NCI-H748 (cell line): ENCODE measurements around the gene RTBDN.

ENCODE experiments used
- DNase-seq: peaks from one replicate; lab custom pipeline; 2025; ENCODE audit not compliant: unreplicated experiment; lab: John Stamatoyannopoulos, UW

The RTBDN gene

GRCh38 chr19:12834566-12834943 is at the start of gene RTBDN:
Gene RTBDN (minus strand): TSS chr19:12834579. CDS start chr19:12829979, 4,600 bp downstream.
- DNase-seq, result peak; percentile 51

GRCh38 chr19:12882589-12882988 is 48.2 kb upstream of the RTBDN start:
- no peak for DNase-seq

DNA sequence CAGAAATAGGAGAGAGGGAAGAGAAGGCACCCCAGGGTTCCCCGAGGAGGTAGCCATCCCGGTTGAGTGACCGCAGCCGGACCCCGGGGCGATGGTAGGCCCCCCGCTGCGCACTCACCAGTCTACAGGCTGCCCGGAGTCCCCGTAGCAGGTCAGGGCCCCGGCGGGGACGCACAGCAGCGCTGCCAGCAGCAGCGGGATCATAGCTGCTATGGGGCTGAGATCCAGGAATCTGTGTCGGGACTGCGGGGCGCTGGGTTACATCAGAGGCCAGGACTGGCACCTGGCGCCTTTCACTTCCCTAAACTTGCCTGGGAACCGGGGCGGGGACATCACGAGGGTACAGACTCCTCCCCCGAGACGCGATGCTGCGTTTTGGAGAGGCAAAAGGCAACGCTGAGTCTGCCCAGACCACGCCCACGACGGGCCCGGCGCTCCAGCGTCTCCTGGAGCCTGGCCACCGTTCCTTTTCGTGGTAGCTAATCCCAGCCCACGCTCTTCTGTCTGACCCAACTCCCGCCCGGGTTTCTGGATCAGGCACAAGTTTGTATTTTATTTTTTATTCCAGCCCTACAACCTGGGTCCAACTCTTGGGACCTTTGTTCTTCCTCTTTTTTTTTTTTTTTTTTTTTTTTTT is 46.9 kb upstream of the RTBDN start, which contains the start of gene DNASE2:
Gene DNASE2, minus strand, starts transcription at position 278 of the 637 bp plus-strand sequence. Its CDS starts 74 bp downstream, at position 204.
- peak; percentile 93 for DNase-seq

GRCh38 chr19:12880551-12881171 is 46.3 kb upstream of the RTBDN start:
- peak; percentile 56 for DNase-seq

DNA sequence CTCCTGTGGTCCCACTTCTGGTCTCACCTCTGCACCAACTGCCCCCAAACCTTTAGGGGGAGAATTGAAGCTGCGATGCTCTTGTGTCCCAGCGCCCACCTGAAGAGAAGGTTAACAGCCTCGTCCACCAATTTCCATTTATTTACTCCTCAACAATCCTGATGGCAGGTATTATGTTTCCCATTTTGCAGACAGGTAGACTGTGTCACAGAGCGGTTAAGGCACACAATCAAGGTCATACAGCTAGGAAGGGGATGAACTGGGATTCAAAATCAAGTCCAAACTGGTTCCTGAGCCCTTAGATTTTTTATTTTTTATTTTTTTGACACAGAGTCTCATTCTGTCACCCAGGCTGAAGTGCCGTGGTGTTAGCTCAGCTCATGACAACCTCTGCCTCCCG is 40.7 kb upstream of the RTBDN start:
- DNase-seq, result no peak

- DNase-seq, result no peak
These were observed 39.7 kb upstream of the RTBDN start for GRCh38 chr19:12873891-12874745.

GRCh38 chr19:12872941-12873890 is 38.8 kb upstream of the RTBDN start:
- DNase-seq, result peak; percentile 23

DNA sequence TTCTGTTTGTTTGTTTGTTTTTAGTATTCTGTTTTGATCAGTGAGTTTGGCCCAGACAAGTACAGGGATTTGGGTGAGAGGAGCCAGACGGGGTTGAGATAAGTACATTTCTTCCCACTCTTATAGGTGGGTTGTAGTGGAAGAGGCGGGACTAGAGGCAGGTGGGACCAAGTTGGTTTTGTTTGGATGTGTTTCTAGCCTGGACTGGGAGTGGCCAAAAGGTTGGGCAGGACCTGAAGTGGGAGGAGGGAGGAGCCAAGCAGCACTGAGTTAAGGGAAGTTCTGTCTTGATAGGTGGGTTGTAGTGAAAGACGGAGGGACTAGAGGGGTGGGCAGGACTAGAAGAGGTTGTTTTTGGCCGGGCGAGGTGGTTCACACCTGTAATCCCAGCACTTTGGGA is 37.9 kb upstream of the RTBDN start:
- DNase-seq, result no peak

GRCh38 chr19:12871681-12872080 is 37.3 kb upstream of the RTBDN start:
- no peak for DNase-seq

DNA sequence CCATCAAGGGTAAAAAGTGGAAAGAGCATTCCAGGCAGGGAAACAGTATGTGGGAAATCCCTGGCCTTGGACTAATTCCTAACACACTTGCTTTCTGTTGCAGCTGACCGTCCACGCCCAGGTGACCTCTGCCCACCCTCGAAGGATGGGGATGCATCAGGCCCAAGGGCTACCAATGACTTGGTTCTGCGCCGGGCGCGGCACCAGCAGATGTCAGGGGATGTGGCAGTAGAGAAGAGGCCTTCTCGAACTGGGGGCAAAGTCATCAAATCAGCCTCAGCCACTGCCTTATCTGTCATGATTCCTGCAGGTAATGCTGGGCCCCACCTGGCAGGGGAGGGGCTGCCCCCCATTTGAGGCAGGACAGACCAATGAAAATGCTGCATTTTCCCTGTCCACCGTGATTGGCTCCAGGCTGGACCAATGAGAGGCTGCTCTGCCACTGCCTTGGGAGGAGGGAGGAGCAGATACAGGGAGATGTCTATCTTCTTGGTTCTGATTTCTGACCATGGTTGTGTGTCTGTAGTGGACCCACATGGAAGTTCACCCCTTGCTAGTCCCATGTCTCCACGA is 34.2 kb upstream of the RTBDN start:
- no peak for DNase-seq

DNA sequence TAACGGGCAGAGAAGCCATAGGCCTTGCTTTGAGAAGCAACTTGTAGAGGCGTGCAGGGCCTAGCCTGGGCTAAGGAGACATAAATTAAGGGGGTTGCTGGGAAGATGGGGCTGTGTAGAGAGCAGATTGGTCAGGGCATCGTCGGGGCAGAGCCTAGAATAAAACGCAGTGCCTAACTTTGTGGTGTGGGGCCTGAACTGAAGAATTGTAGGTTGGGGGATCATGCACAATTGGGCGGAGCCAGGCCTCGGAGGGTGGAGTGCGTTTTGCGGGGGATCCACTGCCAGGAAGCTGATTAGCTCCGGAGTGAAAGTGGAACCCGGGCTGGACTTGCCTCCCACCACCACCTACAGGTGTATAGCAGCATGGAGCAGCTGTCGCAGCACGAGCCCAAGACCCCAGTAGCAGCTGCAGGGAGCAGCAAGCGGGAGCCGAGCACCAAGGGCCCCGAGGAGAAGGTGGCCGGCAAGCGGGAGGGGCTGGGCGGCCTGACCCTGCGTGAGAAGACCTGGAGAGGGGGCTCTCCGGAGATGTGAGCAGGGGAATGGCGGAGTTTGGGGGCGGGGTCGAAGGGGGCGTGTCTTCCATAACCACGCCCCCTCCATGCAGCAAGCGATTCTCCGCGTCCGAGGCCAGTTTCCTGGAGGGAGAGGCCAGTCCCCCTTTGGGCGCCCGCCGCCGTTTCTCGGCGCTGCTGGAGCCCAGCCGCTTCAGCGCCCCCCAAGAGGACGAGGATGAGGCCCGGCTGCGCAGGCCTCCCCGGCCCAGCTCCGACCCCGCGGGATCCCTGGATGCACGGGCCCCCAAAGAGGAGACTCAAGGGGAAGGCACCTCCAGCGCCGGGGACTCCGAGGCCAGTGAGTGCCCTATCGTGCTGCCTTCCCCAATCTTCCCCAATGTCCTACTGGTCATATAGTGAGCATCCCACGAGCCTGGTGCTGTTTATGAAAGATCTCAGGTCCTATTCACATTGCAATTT is 33.0 kb upstream of the RTBDN start:
- DNase-seq, result no peak

- no peak for DNase-seq
These were observed 32.2 kb upstream of the RTBDN start for GRCh38 chr19:12866416-12867119.

DNA sequence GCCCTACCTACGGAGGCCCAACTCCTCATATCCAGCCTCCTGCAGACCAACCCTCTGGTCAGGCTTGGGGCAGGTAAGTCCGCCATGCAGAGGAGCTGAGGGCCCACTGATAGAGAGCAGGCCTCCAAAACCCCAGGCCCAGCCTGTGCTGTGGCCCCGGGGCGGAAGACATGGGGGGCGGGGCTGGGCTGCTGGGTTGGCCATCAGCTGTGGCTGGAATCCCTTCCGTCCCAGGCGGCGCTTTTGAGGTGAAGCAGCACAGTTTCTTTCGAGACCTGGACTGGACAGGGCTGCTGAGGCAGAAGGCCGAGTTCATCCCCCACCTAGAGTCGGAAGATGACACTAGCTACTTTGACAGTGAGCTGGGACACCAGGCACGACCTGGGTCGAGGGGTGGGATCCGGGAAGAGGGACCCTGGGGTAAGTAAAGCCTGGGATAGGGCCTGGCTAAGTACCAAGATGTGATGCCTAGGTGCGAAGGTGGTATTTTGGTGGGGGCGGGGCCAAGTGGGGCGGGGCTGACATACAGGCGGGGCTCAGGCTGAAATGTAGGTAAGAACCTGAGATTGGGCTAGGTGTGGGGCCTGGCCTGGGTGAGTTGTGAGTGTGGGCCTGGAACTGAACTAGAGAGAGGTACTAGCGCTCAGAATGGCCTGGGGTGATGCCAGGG is 31.5 kb upstream of the RTBDN start:
- DNase-seq, result no peak

- no peak for DNase-seq
These were observed 30.6 kb upstream of the RTBDN start for GRCh38 chr19:12864721-12865715.

GRCh38 chr19:12864143-12864542 is 29.8 kb upstream of the RTBDN start:
- no peak for DNase-seq

DNA sequence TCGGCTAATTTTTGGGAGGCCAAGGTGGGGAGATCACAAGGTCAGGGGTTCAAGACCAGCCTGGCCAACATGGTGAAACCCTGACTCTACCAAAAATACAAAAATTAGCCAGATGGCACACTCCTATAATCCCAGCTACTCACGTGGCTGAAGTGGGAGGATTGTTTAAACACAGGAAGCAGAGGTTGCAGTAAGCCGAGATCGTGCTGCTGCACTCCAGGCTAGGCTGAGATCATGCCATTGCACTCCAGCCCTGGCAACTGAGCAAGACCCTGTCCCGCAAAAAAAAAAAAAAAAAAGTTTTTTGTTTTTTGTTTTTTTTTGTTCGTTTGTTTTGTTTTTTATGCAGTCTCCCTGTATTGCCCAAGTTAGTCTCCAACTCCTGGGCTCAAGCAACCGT is 25.2 kb upstream of the RTBDN start:
- no peak for DNase-seq
